ENCODE data around the gene SPPL2B.

SPPL2B gene

GRCh38 chr19:2321565-2322283, 6.8 kb upstream of the SPPL2B start:
- DNase-seq (ENCODE audit: low spot score), result no peak

GRCh38 chr19:2323707-2324106, 4.8 kb upstream of the SPPL2B start:
- DNase-seq (ENCODE audit: low spot score), result no peak

GRCh38 chr19:2324220-2324948, 4.1 kb upstream of the SPPL2B start:
- no peak for DNase-seq (ENCODE audit: low spot score)

GRCh38 chr19:2325281-2326046, 3.0 kb upstream of the SPPL2B start:
- DNase-seq (ENCODE audit: low spot score), result no peak

GRCh38 chr19:2326699-2327360, 1.7 kb upstream of the SPPL2B start:
- no peak for DNase-seq (ENCODE audit: low spot score)

GRCh38 chr19:2327773-2328400, 597 bp upstream of the SPPL2B start:
- DNase-seq (ENCODE audit: low spot score), result no peak

- DNase-seq (ENCODE audit: low spot score), result no peak
These were observed 630 bp downstream of the SPPL2B start for GRCh38 chr19:2329149-2329478.

GRCh38 chr19:2329501-2329916, 1.0 kb downstream of the SPPL2B start:
- DNase-seq (ENCODE audit: low spot score), result peak; percentile 44

- DNase-seq (ENCODE audit: low spot score), result no peak
These were observed 1.8 kb downstream of the SPPL2B start for GRCh38 chr19:2330255-2330631.

GRCh38 chr19:2330632-2331284, 2.3 kb downstream of the SPPL2B start:
- peak; percentile 90 for DNase-seq (ENCODE audit: low spot score)

- DNase-seq (ENCODE audit: low spot score), result no peak
These were observed 3.2 kb downstream of the SPPL2B start for GRCh38 chr19:2331601-2332246.

GRCh38 chr19:2332341-2333026, 4.0 kb downstream of the SPPL2B start:
- DNase-seq (ENCODE audit: low spot score), result no peak

GRCh38 chr19:2333027-2333806, 4.7 kb downstream of the SPPL2B start:
- no peak for DNase-seq (ENCODE audit: low spot score)

- DNase-seq (ENCODE audit: low spot score), result peak; percentile 34
These were observed 5.3 kb downstream of the SPPL2B start for GRCh38 chr19:2333807-2334211.

- no peak for DNase-seq (ENCODE audit: low spot score)
These were observed 5.9 kb downstream of the SPPL2B start for GRCh38 chr19:2334426-2334825.

- DNase-seq (ENCODE audit: low spot score), result no peak
These were observed 6.7 kb downstream of the SPPL2B start for GRCh38 chr19:2334986-2335846.

GRCh38 chr19:2335848-2336247, 7.4 kb downstream of the SPPL2B start:
- DNase-seq (ENCODE audit: low spot score), result no peak

GRCh38 chr19:2336528-2337328, 8.2 kb downstream of the SPPL2B start:
- DNase-seq (ENCODE audit: low spot score), result no peak
